Tibial nerve (tissue), 4 donors: ENCODE data around the gene ZNF484.
"Not testable (repeated sequence)": the region's sequence is repeated elsewhere in the genome, so short reads cannot be mapped to it uniquely, and the experiment has no call there.

Experiments
- EP300 ChIP-seq, 2 donors: sonication (generic); formaldehyde crosslinking; IDR thresholded peaks; one replicate each; pipeline ENCODE4 v1.6.1; 2017; ENCODE audit warnings: antibody characterized with exemption in 2 of 2, mild to moderate bottlenecking in 1 of 2
- POLR2A ChIP-seq, 2 donors: fragments of 450-650 bp; IDR thresholded peaks; one replicate each; pipeline ENCODE4 v1.6.1; 2017; ENCODE audit warnings: antibody characterized with exemption in 2 of 2, mild to moderate bottlenecking in 2 of 2, moderate library complexity in 2 of 2
- TF ChIP-seq, protein P1 (sequence below), 5 experiments: fragments of 200-600 bp in 3 of 5; fragments of 450-650 bp in 2 of 5; sonication (generic) in 3 of 5; IDR thresholded peaks; one replicate each; pipeline ENCODE4 v1.5.1; 2016 to 2019; ENCODE audit warnings: antibody characterized with exemption in 5 of 5, mild to moderate bottlenecking in 3 of 5, moderate library complexity in 2 of 5

DNA sequence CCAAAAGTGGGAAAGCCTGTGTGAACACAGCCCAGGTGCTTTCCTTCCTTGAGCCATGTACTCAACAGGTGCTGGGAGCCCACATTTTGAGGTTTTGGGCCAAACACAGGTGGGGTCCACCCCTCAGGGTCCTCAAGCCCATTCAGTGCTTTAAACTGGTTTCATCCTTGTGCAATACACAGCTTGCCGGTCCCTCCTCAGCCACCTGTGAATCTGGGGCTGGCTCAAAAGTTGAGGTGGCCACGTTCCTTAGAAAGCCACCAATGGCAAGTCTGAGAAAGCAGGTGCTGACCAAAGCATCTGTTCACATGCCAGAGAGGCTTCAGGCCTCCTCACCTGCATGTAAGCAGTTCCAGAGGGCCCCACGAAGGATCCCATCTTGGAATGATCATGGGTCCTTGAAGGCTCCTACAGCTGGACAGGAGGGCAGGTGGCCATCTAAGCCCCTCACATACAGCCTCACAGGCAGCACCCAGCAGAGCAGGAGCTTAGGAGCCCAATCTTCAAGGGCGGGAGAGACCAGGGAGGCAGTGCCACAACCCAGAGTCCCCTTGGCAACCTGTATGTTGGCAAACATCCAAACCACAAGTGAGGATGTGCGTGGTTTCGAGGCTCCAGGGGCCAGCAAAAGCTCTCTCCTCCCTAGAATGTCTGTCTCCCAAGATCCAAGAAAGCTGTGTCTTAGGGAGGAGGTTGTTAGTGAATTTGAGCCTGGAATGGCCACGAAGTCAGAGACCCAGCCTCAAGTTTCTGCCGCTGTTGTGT, 9.2 kb upstream of the ZNF484 start:
- not testable (repeated sequence) for TF ChIP-seq POLR2A, EP300 (IDR thresholded peaks at IDR 0.05)
- TF ChIP-seq, protein P1, sequence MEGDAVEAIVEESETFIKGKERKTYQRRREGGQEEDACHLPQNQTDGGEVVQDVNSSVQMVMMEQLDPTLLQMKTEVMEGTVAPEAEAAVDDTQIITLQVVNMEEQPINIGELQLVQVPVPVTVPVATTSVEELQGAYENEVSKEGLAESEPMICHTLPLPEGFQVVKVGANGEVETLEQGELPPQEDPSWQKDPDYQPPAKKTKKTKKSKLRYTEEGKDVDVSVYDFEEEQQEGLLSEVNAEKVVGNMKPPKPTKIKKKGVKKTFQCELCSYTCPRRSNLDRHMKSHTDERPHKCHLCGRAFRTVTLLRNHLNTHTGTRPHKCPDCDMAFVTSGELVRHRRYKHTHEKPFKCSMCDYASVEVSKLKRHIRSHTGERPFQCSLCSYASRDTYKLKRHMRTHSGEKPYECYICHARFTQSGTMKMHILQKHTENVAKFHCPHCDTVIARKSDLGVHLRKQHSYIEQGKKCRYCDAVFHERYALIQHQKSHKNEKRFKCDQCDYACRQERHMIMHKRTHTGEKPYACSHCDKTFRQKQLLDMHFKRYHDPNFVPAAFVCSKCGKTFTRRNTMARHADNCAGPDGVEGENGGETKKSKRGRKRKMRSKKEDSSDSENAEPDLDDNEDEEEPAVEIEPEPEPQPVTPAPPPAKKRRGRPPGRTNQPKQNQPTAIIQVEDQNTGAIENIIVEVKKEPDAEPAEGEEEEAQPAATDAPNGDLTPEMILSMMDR (IDR thresholded peaks at IDR 0.05) = not testable (repeated sequence)
